Measurements from ENCODE around the gene RGSL1. TPM values are rescaled to one million over a fixed set of nuclear protein-coding genes. Genes with fewer than 3 reads are reported as not detected.
"Not testable (repeated sequence)": the region's sequence is repeated elsewhere in the genome, so short reads cannot be mapped to it uniquely, and the experiment has no call there.

Gene RGSL1
- total and polyA plus RNA-seq, 7 experiments from 2014 or later: not detected

- Histone ChIP-seq H3K27ac (ENCODE audit: low read depth, low read length) (no peak overlapping the region), H3K4me1 (ENCODE audit: control insufficient read depth in 2 of 2, insufficient read depth in 2 of 2, low read length in 2 of 2) (no peaks in the 10 kb centered on the region), H3K36me3 (ENCODE audit: control insufficient read depth in 2 of 3, insufficient read depth in 3 of 3, low read length in 3 of 3) (no peaks in the 10 kb centered on the region), H3K27me3 (ENCODE audit: control insufficient read depth in 2 of 2, insufficient read depth in 2 of 2, low read length in 2 of 2) (no peaks in the 10 kb centered on the region), H3K4me3 (ENCODE audit: low read length) (no peak overlapping the region), H3K9me3 (ENCODE audit: control insufficient read depth in 2 of 3, low read length in 3 of 3) (no peaks in the 10 kb centered on the region)
- CTCF ChIA-PET: no interaction called here
- DNase-seq (no peak), ATAC-seq (no peak)
- peaks cover 2 to 23% (median 12%) of the 10 kb centered on the region in 11 donors for H3K9me3 Mint-ChIP-seq
- no peak overlapping the region for H3K4me3 Mint-ChIP-seq
- peaks cover 5 to 27% (median 19%) of the 10 kb centered on the region in 5 donors for H3K27me3 Mint-ChIP-seq
- intact Hi-C loops (cut with micrococcal nuclease): no loop called here
- H3K4me1 Mint-ChIP-seq: no peaks in the 10 kb centered on the region
- POLR2A ChIA-PET: no interaction called here
- peaks cover 0 to 3% (median 0%) of the 10 kb centered on the region in 5 donors for H3K36me3 Mint-ChIP-seq
- H3K27ac Mint-ChIP-seq: no peak overlapping the region
Measured at GRCh38 chr1:182507685-182508084, 57.7 kb downstream of the RGSL1 start.

DNA sequence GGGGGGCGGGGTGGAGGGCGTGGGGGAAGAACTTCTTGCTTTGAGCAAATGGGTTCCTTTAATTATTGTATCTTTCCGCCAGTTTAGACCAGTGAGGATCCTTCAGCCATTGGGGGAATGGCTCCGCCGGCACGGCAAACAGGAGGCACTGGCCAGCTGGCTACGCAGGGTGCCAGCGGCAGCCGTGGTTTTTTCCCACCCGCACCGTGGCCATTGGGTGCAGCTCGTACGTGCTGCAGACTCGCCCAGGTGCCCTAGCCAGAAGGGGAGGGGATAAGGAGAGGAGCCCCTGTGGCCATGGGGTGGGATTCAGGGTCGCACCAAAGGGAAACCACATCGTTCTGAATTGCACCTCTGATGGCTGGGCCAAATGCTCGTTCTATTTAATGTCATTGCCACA is 65.6 kb downstream of the RGSL1 start:
- H3K4me3 Mint-ChIP-seq: no peak overlapping the region
- peaks cover 0 to 3% of the 10 kb centered on the region in 2 donors for H3K27me3 ChIP-seq (ENCODE audit: control insufficient read depth in 2 of 2, insufficient read depth in 2 of 2, low read length in 2 of 2)
- no peaks in the 10 kb centered on the region for H3K36me3 ChIP-seq (ENCODE audit: control insufficient read depth in 2 of 3, insufficient read depth in 3 of 3, low read length in 3 of 3)
- DNase-seq (no peak), ATAC-seq (no peak)
- H3K36me3 Mint-ChIP-seq: no peaks in the 10 kb centered on the region
- H3K4me1 Mint-ChIP-seq: no peaks in the 10 kb centered on the region
- CTCF ChIA-PET: no interaction called here
- no peak overlapping the region for H3K4me3 ChIP-seq (ENCODE audit: low read length)
- POLR2A ChIA-PET: no interaction called here
- peaks cover 7 to 36% (median 23%) of the 10 kb centered on the region in 5 donors for H3K27me3 Mint-ChIP-seq
- intact Hi-C loops (cut with micrococcal nuclease): no loop called here
- peaks cover 0 to 56% (median 28%) of the 10 kb centered on the region in 11 donors for H3K9me3 Mint-ChIP-seq
- no peaks in the 10 kb centered on the region for H3K4me1 ChIP-seq (ENCODE audit: control insufficient read depth in 2 of 2, insufficient read depth in 2 of 2, low read length in 2 of 2)
- no peak overlapping the region for H3K27ac Mint-ChIP-seq
- no peak overlapping the region for H3K27ac ChIP-seq (ENCODE audit: low read depth, low read length)
- no peaks in the 10 kb centered on the region for H3K9me3 ChIP-seq (ENCODE audit: control insufficient read depth in 2 of 3, low read length in 3 of 3)

- H3K9me3 Mint-ChIP-seq: peaks cover 0 to 71% (median 36%) of the 10 kb centered on the region in 11 donors
- H3K4me3 Mint-ChIP-seq: no peak overlapping the region
- H3K27me3 ChIP-seq (ENCODE audit: control insufficient read depth in 2 of 2, insufficient read depth in 2 of 2, low read length in 2 of 2): peaks cover 0 to 3% of the 10 kb centered on the region in 2 donors
- no peaks in the 10 kb centered on the region for H3K4me1 Mint-ChIP-seq
- H3K27me3 Mint-ChIP-seq: peaks cover 12 to 47% (median 33%) of the 10 kb centered on the region in 5 donors
- no peaks in the 10 kb centered on the region for H3K4me1 ChIP-seq (ENCODE audit: control insufficient read depth in 2 of 2, insufficient read depth in 2 of 2, low read length in 2 of 2)
- CTCF ChIA-PET: no interaction called here
- DNase-seq (no peak), ATAC-seq (no peak)
- no peak overlapping the region for H3K27ac Mint-ChIP-seq
- no peak overlapping the region for H3K27ac ChIP-seq (ENCODE audit: low read depth, low read length)
- intact Hi-C loops (cut with micrococcal nuclease): no loop called here
- no peaks in the 10 kb centered on the region for H3K36me3 ChIP-seq (ENCODE audit: control insufficient read depth in 2 of 3, insufficient read depth in 3 of 3, low read length in 3 of 3)
- no peak overlapping the region for H3K4me3 ChIP-seq (ENCODE audit: low read length)
- peaks cover 0 to 11% (median 4%) of the 10 kb centered on the region in 5 donors for H3K36me3 Mint-ChIP-seq
- peaks cover 0 to 11% (median 0%) of the 10 kb centered on the region in 3 experiments for H3K9me3 ChIP-seq (ENCODE audit: control insufficient read depth in 2 of 3, low read length in 3 of 3)
- POLR2A ChIA-PET: no interaction called here
Measured at GRCh38 chr1:182520736-182521135, 70.8 kb downstream of the RGSL1 start.

GRCh38 chr1:182525342-182525741 is 75.4 kb downstream of the RGSL1 start:
- H3K27me3 Mint-ChIP-seq: peaks cover 8 to 60% (median 31%) of the 10 kb centered on the region in 5 donors
- H3K27me3 ChIP-seq (ENCODE audit: control insufficient read depth in 2 of 2, insufficient read depth in 2 of 2, low read length in 2 of 2): no peaks in the 10 kb centered on the region
- peaks cover 0 to 11% (median 0%) of the 10 kb centered on the region in 3 experiments for H3K9me3 ChIP-seq (ENCODE audit: control insufficient read depth in 2 of 3, low read length in 3 of 3)
- no peaks in the 10 kb centered on the region for H3K4me1 ChIP-seq (ENCODE audit: control insufficient read depth in 2 of 2, insufficient read depth in 2 of 2, low read length in 2 of 2)
- peaks cover 11 to 63% (median 34%) of the 10 kb centered on the region in 11 donors for H3K9me3 Mint-ChIP-seq
- no peak overlapping the region for H3K27ac Mint-ChIP-seq
- ChIA-PET CTCF (no interaction called here), POLR2A (no interaction called here)
- no peaks in the 10 kb centered on the region for H3K36me3 ChIP-seq (ENCODE audit: control insufficient read depth in 2 of 3, insufficient read depth in 3 of 3, low read length in 3 of 3)
- intact Hi-C loops (cut with micrococcal nuclease): no loop called here
- peaks cover 0 to 31% (median 8%) of the 10 kb centered on the region in 5 donors for H3K36me3 Mint-ChIP-seq
- ATAC-seq: no peak
- no peak overlapping the region for H3K4me3 Mint-ChIP-seq
- no peak overlapping the region for H3K27ac ChIP-seq (ENCODE audit: low read depth, low read length)
- H3K4me3 ChIP-seq (ENCODE audit: low read length): no peak overlapping the region
- no peak for DNase-seq
- H3K4me1 Mint-ChIP-seq: no peaks in the 10 kb centered on the region

- ChIA-PET POLR2A (no interaction called here), CTCF (no interaction called here)
- intact Hi-C loops (cut with micrococcal nuclease): no loop called here
- Histone ChIP-seq H3K27ac (ENCODE audit: low read depth, low read length) (no peak overlapping the region), H3K36me3 (ENCODE audit: control insufficient read depth in 2 of 3, insufficient read depth in 3 of 3, low read length in 3 of 3) (no peaks in the 10 kb centered on the region), H3K4me1 (ENCODE audit: control insufficient read depth in 2 of 2, insufficient read depth in 2 of 2, low read length in 2 of 2) (no peaks in the 10 kb centered on the region), H3K27me3 (ENCODE audit: control insufficient read depth in 2 of 2, insufficient read depth in 2 of 2, low read length in 2 of 2) (no peaks in the 10 kb centered on the region), H3K4me3 (ENCODE audit: low read length) (no peak overlapping the region), H3K9me3 (ENCODE audit: control insufficient read depth in 2 of 3, low read length in 3 of 3) (peaks cover 0 to 11% (median 0%) of the 10 kb centered on the region in 3 experiments)
- Mint-ChIP-seq H3K27ac (no peak overlapping the region), H3K27me3 (peaks cover 13 to 41% (median 26%) of the 10 kb centered on the region in 5 donors), H3K9me3 (peaks cover 11 to 56% (median 33%) of the 10 kb centered on the region in 11 donors), H3K4me3 (no peak overlapping the region), H3K36me3 (peaks cover 0 to 27% (median 8%) of the 10 kb centered on the region in 5 donors), H3K4me1 (no peaks in the 10 kb centered on the region)
- no peak for DNase-seq
- ATAC-seq: no peak
Measured at GRCh38 chr1:182527680-182528079, 77.7 kb downstream of the RGSL1 start.

- CTCF ChIA-PET; intact Hi-C loops (cut with micrococcal nuclease); H3K4me1 ChIP-seq (ENCODE audit: control insufficient read depth in 2 of 2, insufficient read depth in 2 of 2, low read length in 2 of 2); H3K4me1 Mint-ChIP-seq; ATAC-seq; H3K36me3 ChIP-seq (ENCODE audit: control insufficient read depth in 2 of 3, insufficient read depth in 3 of 3, low read length in 3 of 3); H3K27ac Mint-ChIP-seq; H3K4me3 Mint-ChIP-seq; POLR2A ChIA-PET; DNase-seq; H3K27me3 ChIP-seq (ENCODE audit: control insufficient read depth in 2 of 2, insufficient read depth in 2 of 2, low read length in 2 of 2); H3K4me3 ChIP-seq (ENCODE audit: low read length); H3K27ac ChIP-seq (ENCODE audit: low read depth, low read length): not testable (repeated sequence)
- Mint-ChIP-seq H3K9me3 (peaks cover 11 to 55% (median 33%) of the 10 kb centered on the region in 11 donors), H3K36me3 (peaks cover 0 to 27% (median 7%) of the 10 kb centered on the region in 5 donors), H3K27me3 (peaks cover 13 to 38% (median 25%) of the 10 kb centered on the region in 5 donors)
- H3K9me3 ChIP-seq (ENCODE audit: control insufficient read depth in 2 of 3, low read length in 3 of 3): peaks cover 0 to 11% (median 0%) of the 10 kb centered on the region in 3 experiments
Measured at GRCh38 chr1:182528206-182528605, 78.3 kb downstream of the RGSL1 start.

- Histone ChIP-seq H3K36me3 (ENCODE audit: control insufficient read depth in 2 of 3, insufficient read depth in 3 of 3, low read length in 3 of 3) (no peaks in the 10 kb centered on the region), H3K4me1 (ENCODE audit: control insufficient read depth in 2 of 2, insufficient read depth in 2 of 2, low read length in 2 of 2) (no peaks in the 10 kb centered on the region), H3K4me3 (ENCODE audit: low read length) (no peak overlapping the region), H3K27me3 (ENCODE audit: control insufficient read depth in 2 of 2, insufficient read depth in 2 of 2, low read length in 2 of 2) (no peaks in the 10 kb centered on the region), H3K9me3 (ENCODE audit: control insufficient read depth in 2 of 3, low read length in 3 of 3) (no peaks in the 10 kb centered on the region), H3K27ac (ENCODE audit: low read depth, low read length) (no peak overlapping the region)
- peaks cover 0 to 3% (median 0%) of the 10 kb centered on the region in 11 donors for H3K9me3 Mint-ChIP-seq
- no peak overlapping the region for H3K4me3 Mint-ChIP-seq
- ChIA-PET CTCF (interaction anchor here (1.0 kb wide), 1 partner anchor 217 kb away, joined by 3 read pairs; no protein-coding TSS in a partner anchor), POLR2A (no interaction called here)
- peaks cover 5 to 24% (median 15%) of the 10 kb centered on the region in 5 donors for H3K27me3 Mint-ChIP-seq
- H3K27ac Mint-ChIP-seq: no peak overlapping the region
- DNase-seq: no peak
- no peaks in the 10 kb centered on the region for H3K4me1 Mint-ChIP-seq
- no peak for ATAC-seq
- intact Hi-C loops (cut with micrococcal nuclease): no loop called here
- H3K36me3 Mint-ChIP-seq: peaks cover 0 to 3% (median 0%) of the 10 kb centered on the region in 5 donors
Measured at GRCh38 chr1:182533896-182534295, 84.0 kb downstream of the RGSL1 start.

Measured in naive thymus-derived CD4-positive, alpha-beta T cell (primary cell).